Stomach (tissue), 4 donors: ENCODE results near the gene TMEM115.

Experiments used
- CTCF ChIP-seq, 7 experiments: fragments of 450-650 bp in 4 of 7; fragments of 200-600 bp in 3 of 7; sonication (generic) in 3 of 7; IDR thresholded peaks; one replicate each; pipeline ENCODE4 v1.5.1; 2016 to 2019; ENCODE audit warnings: antibody characterized with exemption in 7 of 7, control low read depth in 2 of 7, mild to moderate bottlenecking in 1 of 7
- POLR2A ChIP-seq, 4 donors: fragments of 450-650 bp; IDR thresholded peaks; one replicate each; pipeline ENCODE4 v1.6.1; 2016; ENCODE audit warnings: antibody characterized with exemption in 4 of 4, control low read depth in 2 of 4, mild to moderate bottlenecking in 1 of 4, moderate library complexity in 1 of 4

GRCh38 chr3:50334339-50335075 lies 24.8 kb downstream of the TMEM115 start:
- TF ChIP-seq CTCF (IDR thresholded peaks at IDR 0.05): no peak
- no peak for TF ChIP-seq POLR2A (IDR thresholded peaks at IDR 0.05)
